HG03159 (cell line): ENCODE measurements around the gene LMTK2.
A peak's percentile ranks its signal among the peaks of the same experiment; 100 is the strongest.

ENCODE experiments used
- ATAC-seq: cut with Tn5 transposase; IDR thresholded peaks from one replicate; pipeline ENCODE4 v1.9.1; 2021; ENCODE audit warnings: mild to moderate bottlenecking, moderate library complexity; ENCODE audit not compliant: unreplicated experiment

LMTK2 gene

GRCh38 chr7:98136423-98136822 lies 29.8 kb downstream of the LMTK2 start:
- no peak for ATAC-seq

- no peak for ATAC-seq
Measured at GRCh38 chr7:98137134-98137825, 30.6 kb downstream of the LMTK2 start.

- ATAC-seq, result peak; percentile 72
Measured at GRCh38 chr7:98137826-98138151, 31.1 kb downstream of the LMTK2 start.

- no peak for ATAC-seq
Measured at GRCh38 chr7:98138672-98139071, 32.0 kb downstream of the LMTK2 start.

GRCh38 chr7:98142658-98143057 lies 36.0 kb downstream of the LMTK2 start:
- no peak for ATAC-seq

- no peak for ATAC-seq
Measured at GRCh38 chr7:98148607-98149006, 41.9 kb downstream of the LMTK2 start.

- no peak for ATAC-seq
Measured at GRCh38 chr7:98149116-98149692, 42.5 kb downstream of the LMTK2 start.

- no peak for ATAC-seq
Measured at GRCh38 chr7:98151884-98152283, 45.2 kb downstream of the LMTK2 start.

- no peak for ATAC-seq
Measured at GRCh38 chr7:98156700-98157099, 50.0 kb downstream of the LMTK2 start.

GRCh38 chr7:98157761-98158160 lies 51.1 kb downstream of the LMTK2 start:
- no peak for ATAC-seq

- ATAC-seq, result no peak
Measured at GRCh38 chr7:98162758-98163157, 56.1 kb downstream of the LMTK2 start.

- ATAC-seq, result no peak
Measured at GRCh38 chr7:98163269-98163668, 56.6 kb downstream of the LMTK2 start.

GRCh38 chr7:98163704-98164494 lies 57.2 kb downstream of the LMTK2 start:
- ATAC-seq, result no peak

- peak; percentile 72 for ATAC-seq
Measured at GRCh38 chr7:98165827-98166667, 59.4 kb downstream of the LMTK2 start.

GRCh38 chr7:98166668-98166970 lies 60.0 kb downstream of the LMTK2 start:
- no peak for ATAC-seq

- ATAC-seq, result no peak
Measured at GRCh38 chr7:98167653-98168052, 61.0 kb downstream of the LMTK2 start.

- ATAC-seq, result peak; percentile 77
Measured at GRCh38 chr7:98168181-98168903, 61.7 kb downstream of the LMTK2 start.

GRCh38 chr7:98168904-98169621 lies 62.4 kb downstream of the LMTK2 start:
- no peak for ATAC-seq

GRCh38 chr7:98170966-98171365 lies 64.3 kb downstream of the LMTK2 start:
- no peak for ATAC-seq

- ATAC-seq, result no peak
Measured at GRCh38 chr7:98171449-98171848, 64.8 kb downstream of the LMTK2 start.
